Measurements from ENCODE around the gene VWA3B.

GRCh38 chr2:98050070-98050469 is 36.9 kb upstream of the VWA3B start:
- TF ChIP-seq CTCF (IDR thresholded peaks at IDR 0.05; ENCODE audit: insufficient read depth, low read depth, low read length) (no peak), EZH2 (IDR thresholded peaks at IDR 0.05; ENCODE audit: insufficient read depth, low read length) (no peak)

Data from astrocyte (in vitro differentiated cells and primary cell).